Measurements from ENCODE around the gene CARD10. TPM values are rescaled to one million over a fixed set of nuclear protein-coding genes. Genes with fewer than 3 reads are reported as not detected.

The CARD10 gene
- total and polyA plus RNA-seq, 2 of the 13 experiments (the other 11 are each of a cell fraction or from before 2014, with no cell fraction given), result 35.2 to 55.8 TPM

DNA sequence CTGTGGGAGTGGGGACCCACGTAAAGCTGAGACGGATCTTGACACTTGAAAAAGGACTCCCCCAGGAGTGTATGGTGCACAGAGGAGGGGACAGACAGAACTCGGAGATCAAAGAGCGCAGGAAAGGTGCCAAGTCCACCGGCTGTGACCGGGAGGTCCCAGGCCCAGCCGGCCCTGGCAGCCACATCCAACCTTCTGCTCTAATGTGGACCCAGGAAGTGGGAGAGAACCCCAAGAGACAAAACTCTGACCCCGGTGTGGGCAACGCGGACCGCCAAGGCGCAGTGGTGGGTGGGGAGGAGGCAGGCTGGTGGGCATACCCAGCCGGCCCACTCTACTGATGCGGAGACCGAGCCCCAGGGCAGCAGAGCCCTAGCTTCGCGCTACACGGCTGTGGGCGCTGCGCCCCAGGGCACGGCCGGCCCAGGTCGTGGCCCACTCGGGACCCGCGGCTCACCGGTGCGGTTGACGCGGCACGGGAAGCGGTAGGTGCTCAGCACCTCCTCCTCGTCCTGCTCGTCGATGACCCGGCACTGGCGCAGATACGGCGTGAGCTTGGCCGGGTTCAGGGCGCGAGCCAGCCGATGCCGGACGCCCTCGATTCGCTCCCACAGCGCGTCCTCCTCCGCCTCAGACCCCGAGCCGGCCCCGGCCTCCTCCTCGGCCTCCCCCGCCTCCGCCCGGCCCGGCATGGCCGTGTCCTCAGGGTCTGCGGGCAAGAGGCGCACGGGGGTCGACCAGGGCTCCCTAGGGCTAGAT is 527 bp downstream of the CARD10 start (continued):
- TF ChIP-seq SNAPC4 (CRISPR knock-in tag; IDR thresholded peaks at IDR 0.05), result peak; percentile 73
- peak; percentile 43 for TF ChIP-seq ZNF883 (CRISPR knock-in tag; IDR thresholded peaks at IDR 0.05; ENCODE audit: not compliant biosample characterization)
- TF ChIP-seq CEBPG (CRISPR knock-in tag; IDR thresholded peaks at IDR 0.05), result no peak
- TF ChIP-seq KAT8 (CRISPR knock-in tag; IDR thresholded peaks at IDR 0.05), result no peak
- peak; percentile 61 for TF ChIP-seq IKZF4 (CRISPR knock-in tag; IDR thresholded peaks at IDR 0.05; ENCODE audit: borderline replicate concordance, low read depth, not compliant biosample characterization)
- TF ChIP-seq NFIB (CRISPR knock-in tag; IDR thresholded peaks at IDR 0.05; ENCODE audit: borderline replicate concordance), result no peak
- TF ChIP-seq ZNF460 (CRISPR knock-in tag; IDR thresholded peaks at IDR 0.05; ENCODE audit: borderline replicate concordance), result no peak
- TF ChIP-seq, protein P1, sequence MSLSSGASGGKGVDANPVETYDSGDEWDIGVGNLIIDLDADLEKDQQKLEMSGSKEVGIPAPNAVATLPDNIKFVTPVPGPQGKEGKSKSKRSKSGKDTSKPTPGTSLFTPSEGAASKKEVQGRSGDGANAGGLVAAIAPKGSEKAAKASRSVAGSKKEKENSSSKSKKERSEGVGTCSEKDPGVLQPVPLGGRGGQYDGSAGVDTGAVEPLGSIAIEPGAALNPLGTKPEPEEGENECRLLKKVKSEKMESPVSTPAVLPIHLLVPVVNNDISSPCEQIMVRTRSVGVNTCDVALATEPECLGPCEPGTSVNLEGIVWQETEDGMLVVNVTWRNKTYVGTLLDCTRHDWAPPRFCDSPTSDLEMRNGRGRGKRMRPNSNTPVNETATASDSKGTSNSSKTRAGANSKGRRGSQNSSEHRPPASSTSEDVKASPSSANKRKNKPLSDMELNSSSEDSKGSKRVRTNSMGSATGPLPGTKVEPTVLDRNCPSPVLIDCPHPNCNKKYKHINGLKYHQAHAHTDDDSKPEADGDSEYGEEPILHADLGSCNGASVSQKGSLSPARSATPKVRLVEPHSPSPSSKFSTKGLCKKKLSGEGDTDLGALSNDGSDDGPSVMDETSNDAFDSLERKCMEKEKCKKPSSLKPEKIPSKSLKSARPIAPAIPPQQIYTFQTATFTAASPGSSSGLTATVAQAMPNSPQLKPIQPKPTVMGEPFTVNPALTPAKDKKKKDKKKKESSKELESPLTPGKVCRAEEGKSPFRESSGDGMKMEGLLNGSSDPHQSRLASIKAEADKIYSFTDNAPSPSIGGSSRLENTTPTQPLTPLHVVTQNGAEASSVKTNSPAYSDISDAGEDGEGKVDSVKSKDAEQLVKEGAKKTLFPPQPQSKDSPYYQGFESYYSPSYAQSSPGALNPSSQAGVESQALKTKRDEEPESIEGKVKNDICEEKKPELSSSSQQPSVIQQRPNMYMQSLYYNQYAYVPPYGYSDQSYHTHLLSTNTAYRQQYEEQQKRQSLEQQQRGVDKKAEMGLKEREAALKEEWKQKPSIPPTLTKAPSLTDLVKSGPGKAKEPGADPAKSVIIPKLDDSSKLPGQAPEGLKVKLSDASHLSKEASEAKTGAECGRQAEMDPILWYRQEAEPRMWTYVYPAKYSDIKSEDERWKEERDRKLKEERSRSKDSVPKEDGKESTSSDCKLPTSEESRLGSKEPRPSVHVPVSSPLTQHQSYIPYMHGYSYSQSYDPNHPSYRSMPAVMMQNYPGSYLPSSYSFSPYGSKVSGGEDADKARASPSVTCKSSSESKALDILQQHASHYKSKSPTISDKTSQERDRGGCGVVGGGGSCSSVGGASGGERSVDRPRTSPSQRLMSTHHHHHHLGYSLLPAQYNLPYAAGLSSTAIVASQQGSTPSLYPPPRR (CRISPR knock-in tag; IDR thresholded peaks at IDR 0.05; ENCODE audit: borderline replicate concordance), result 0 out of 2 replicates have a peak, but pooled peaks have one; percentile 7
- TF ChIP-seq, protein P2, sequence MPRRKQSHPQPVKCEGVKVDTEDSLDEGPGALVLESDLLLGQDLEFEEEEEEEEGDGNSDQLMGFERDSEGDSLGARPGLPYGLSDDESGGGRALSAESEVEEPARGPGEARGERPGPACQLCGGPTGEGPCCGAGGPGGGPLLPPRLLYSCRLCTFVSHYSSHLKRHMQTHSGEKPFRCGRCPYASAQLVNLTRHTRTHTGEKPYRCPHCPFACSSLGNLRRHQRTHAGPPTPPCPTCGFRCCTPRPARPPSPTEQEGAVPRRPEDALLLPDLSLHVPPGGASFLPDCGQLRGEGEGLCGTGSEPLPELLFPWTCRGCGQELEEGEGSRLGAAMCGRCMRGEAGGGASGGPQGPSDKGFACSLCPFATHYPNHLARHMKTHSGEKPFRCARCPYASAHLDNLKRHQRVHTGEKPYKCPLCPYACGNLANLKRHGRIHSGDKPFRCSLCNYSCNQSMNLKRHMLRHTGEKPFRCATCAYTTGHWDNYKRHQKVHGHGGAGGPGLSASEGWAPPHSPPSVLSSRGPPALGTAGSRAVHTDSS (CRISPR knock-in tag; conservative IDR thresholded peaks at IDR 0.05), result no peak
- no peak for TF ChIP-seq ZNF331 (CRISPR knock-in tag; IDR thresholded peaks at IDR 0.05)
- TF ChIP-seq, protein P3, sequence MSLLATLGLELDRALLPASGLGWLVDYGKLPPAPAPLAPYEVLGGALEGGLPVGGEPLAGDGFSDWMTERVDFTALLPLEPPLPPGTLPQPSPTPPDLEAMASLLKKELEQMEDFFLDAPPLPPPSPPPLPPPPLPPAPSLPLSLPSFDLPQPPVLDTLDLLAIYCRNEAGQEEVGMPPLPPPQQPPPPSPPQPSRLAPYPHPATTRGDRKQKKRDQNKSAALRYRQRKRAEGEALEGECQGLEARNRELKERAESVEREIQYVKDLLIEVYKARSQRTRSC (CRISPR knock-in tag; IDR thresholded peaks at IDR 0.05; ENCODE audit: low read depth), result no peak
- no peak; the same call in 1 of the 2 replicates for TF ChIP-seq SP2 (CRISPR knock-in tag; IDR thresholded peaks at IDR 0.05)
- TF ChIP-seq, protein P4, sequence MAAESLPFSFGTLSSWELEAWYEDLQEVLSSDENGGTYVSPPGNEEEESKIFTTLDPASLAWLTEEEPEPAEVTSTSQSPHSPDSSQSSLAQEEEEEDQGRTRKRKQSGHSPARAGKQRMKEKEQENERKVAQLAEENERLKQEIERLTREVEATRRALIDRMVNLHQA (CRISPR knock-in tag; IDR thresholded peaks at IDR 0.05), result no peak
- 0 out of 2 replicates have a peak, but pooled peaks have one; percentile 17 for TF ChIP-seq RARA (CRISPR knock-in tag; IDR thresholded peaks at IDR 0.05)

Measured in HepG2 (cell line).